NT2/D1 (cell line): ENCODE measurements around the gene BRD4.
A peak's percentile ranks its signal among the peaks of the same experiment; 100 is the strongest.

Experiments
- DNase-seq: peaks from one replicate; pipeline ENCODE4 v3.0.0-alpha.2; 2011; ENCODE audit warnings: low read depth, low spot score
- H3K27me3 ChIP-seq: 2 replicates; pipeline ENCODE4 v1.6.0; 2011; ENCODE audit warnings: mild to moderate bottlenecking; ENCODE audit not compliant: insufficient read length, insufficient read depth
- H3K36me3 ChIP-seq: 2 replicates; pipeline ENCODE4 v1.6.1; 2011; ENCODE audit warnings: mild to moderate bottlenecking, low read length, mixed read lengths; ENCODE audit not compliant: insufficient read depth, insufficient read length
- H3K4me1 ChIP-seq: 2 replicates; pipeline ENCODE4 v1.5.1; 2011; ENCODE audit not compliant: insufficient read depth, insufficient read length
- H3K4me3 ChIP-seq: 2 replicates; pipeline ENCODE4 v1.5.1; 2011; ENCODE audit warnings: low read depth; ENCODE audit not compliant: insufficient read length
- H3K9ac ChIP-seq: 2 replicates; pipeline ENCODE4 v1.6.0; 2011; ENCODE audit warnings: low read depth; ENCODE audit not compliant: insufficient read length
- H3K9me3 ChIP-seq: 2 replicates; pipeline ENCODE4 v1.5.1; 2011; ENCODE audit warnings: mild to moderate bottlenecking, low read length; ENCODE audit not compliant: insufficient read depth
- SUZ12 ChIP-seq: IDR thresholded peaks from 2 replicates; pipeline ENCODE4 v1.6.1; 2011; ENCODE audit not compliant: insufficient read length, insufficient read depth; ENCODE audit errors: extremely low read depth
- YY1 ChIP-seq: IDR thresholded peaks from 2 replicates; pipeline ENCODE4 v1.6.1; 2011; ENCODE audit not compliant: insufficient read length, insufficient read depth
- ZNF274 ChIP-seq: IDR thresholded peaks from 2 replicates; pipeline ENCODE4 v1.6.1; 2011; ENCODE audit warnings: mild to moderate bottlenecking, low read depth, low read length

The BRD4 gene

GRCh38 chr19:15332311-15332996 lies at the start of gene BRD4:
Gene BRD4, minus strand, starts transcription at chr19:15332539. Its CDS starts 59,440 bp downstream, at chr19:15273099.
- DNase-seq: no peak
- peaks cover 14% of the 10 kb centered on the region for H3K36me3 ChIP-seq

DNA sequence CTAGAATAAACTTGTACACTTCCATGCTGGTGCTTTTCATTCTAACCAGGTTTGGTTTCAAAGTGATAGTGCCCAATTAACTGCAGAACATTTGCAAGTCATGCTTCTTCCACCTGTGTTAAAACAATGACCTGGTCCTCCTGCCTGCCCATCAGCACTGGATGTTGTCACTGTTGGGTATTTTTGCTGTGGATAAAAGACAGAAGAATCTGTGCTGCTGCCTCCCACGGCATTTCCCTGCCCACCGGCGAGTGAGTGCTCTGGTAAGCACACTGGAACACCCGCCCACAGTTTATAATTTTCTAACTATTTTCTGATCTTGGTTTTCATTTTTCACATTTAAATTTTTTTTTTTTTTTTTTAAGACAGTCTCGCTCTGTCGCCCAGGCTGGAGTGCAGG lies 49.5 kb upstream of the BRD4 start:
- no peaks in the 10 kb centered on the region for H3K27me3 ChIP-seq
- H3K9me3 ChIP-seq: no peaks in the 10 kb centered on the region
- no peak overlapping the region for H3K9ac ChIP-seq
- TF ChIP-seq ZNF274 (no peak), YY1 (no peak), SUZ12 (no peak)
- H3K4me1 ChIP-seq: peaks cover 5% of the 10 kb centered on the region
- H3K4me3 ChIP-seq: no peak overlapping the region
- peaks cover 21% of the 10 kb centered on the region for H3K36me3 ChIP-seq
- DNase-seq: no peak

More at GRCh38 chr19:15332311-15332996, at the start of gene BRD4:
- Histone ChIP-seq H3K9me3 (no peaks in the 10 kb centered on the region), H3K9ac (peak within 1 kb of the TSS; percentile 97), H3K4me3 (peak within 1 kb of the TSS; percentile 97), H3K27me3 (no peaks in the 10 kb centered on the region), H3K4me1 (peaks cover 3% of the 10 kb centered on the region)
- no peak for TF ChIP-seq YY1
- no peak for TF ChIP-seq SUZ12
- no peak for TF ChIP-seq ZNF274

DNA sequence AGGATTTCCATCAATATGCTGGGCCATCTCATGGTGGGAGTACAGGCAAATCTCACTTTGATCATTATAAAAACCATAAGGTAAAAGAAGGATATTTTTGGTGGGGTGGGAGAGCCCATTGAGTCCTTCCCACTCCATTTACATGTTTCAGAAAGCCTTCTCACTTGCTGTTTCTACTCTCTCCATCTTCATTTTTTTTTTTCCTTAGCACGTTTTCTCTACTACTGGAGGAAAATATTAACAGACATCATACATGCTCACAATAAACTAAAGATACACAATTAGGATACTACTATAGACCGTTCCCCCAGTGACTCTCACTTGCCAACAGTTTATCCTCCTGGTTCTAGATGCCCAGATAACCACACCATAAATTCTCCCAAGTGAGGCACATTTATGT lies 49.1 kb upstream of the BRD4 start:
- TF ChIP-seq SUZ12 (no peak), ZNF274 (no peak), YY1 (no peak)
- H3K9me3 ChIP-seq: no peaks in the 10 kb centered on the region
- H3K36me3 ChIP-seq: peaks cover 21% of the 10 kb centered on the region
- peaks cover 7% of the 10 kb centered on the region for H3K4me1 ChIP-seq
- H3K9ac ChIP-seq: no peak overlapping the region
- no peak overlapping the region for H3K4me3 ChIP-seq
- H3K27me3 ChIP-seq: no peaks in the 10 kb centered on the region
- DNase-seq: no peak

GRCh38 chr19:15379999-15380647 lies 47.8 kb upstream of the BRD4 start:
- TF ChIP-seq YY1: no peak
- no peak for TF ChIP-seq ZNF274
- no peak for TF ChIP-seq SUZ12
- Histone ChIP-seq H3K9ac (peak overlapping the region; percentile 77), H3K9me3 (no peaks in the 10 kb centered on the region), H3K4me3 (peak overlapping the region; percentile 73), H3K4me1 (peaks cover 7% of the 10 kb centered on the region), H3K36me3 (peaks cover 22% of the 10 kb centered on the region), H3K27me3 (no peaks in the 10 kb centered on the region)
- DNase-seq: peak; percentile 70

DNA sequence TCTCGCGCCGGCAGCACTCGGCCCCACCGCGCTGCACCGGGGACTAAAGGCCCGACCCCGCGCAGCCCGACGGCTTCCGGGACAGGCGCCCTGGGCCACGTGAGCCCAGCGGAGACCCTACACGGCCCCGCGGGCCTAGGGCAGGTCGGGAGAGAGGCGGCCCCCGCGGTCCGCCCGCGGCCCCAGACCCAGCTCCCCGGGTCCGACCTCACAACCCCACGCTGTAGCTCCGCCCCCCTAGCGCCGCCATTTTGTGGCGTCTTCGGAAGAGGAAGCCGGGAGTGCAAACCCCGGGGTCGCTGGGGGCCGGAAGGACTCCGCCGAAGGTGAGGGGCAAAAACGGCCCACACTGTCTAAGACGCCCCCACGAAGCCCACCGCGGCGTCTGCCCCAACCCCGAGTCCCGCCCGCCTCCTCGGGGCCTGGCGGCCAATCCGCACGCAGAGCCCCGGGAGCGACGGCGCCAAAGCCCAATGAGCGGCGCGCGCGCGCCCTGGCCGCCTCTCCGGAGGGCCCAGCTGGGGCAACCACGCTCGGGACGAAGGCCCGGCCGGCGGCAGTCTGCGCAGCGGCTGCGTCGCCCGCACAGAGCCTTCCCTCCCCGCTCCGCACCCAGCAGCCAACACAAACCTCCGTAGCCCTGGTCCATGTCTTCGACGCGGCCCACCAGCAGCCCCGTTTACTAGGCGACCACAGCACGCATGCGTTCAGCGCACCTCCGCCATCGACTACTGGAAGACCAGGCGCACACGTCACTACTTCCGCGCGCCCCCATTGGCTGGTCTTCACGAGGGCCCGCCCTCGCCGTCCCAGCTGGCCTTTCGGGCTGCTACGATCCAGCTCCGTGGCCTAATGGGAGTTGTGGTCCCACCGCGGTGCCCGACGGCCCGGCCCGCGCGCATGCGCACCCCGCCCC lies 47.0 kb upstream of the BRD4 start, which contains the start of gene AKAP8:
Gene AKAP8 (minus strand): TSS at position 705 of the 916 bp plus-strand sequence. CDS start 56 bp downstream, at position 649.
- Histone ChIP-seq H3K9ac (peak within 1 kb of the TSS; percentile 100), H3K9me3 (no peaks in the 10 kb centered on the region), H3K27me3 (no peaks in the 10 kb centered on the region), H3K4me1 (peaks cover 7% of the 10 kb centered on the region), H3K36me3 (peaks cover 29% of the 10 kb centered on the region), H3K4me3 (peak within 1 kb of the TSS; percentile 99)
- TF ChIP-seq SUZ12 (no peak), YY1 (peak; percentile 71)
- DNase-seq: peak; percentile 95

DNA sequence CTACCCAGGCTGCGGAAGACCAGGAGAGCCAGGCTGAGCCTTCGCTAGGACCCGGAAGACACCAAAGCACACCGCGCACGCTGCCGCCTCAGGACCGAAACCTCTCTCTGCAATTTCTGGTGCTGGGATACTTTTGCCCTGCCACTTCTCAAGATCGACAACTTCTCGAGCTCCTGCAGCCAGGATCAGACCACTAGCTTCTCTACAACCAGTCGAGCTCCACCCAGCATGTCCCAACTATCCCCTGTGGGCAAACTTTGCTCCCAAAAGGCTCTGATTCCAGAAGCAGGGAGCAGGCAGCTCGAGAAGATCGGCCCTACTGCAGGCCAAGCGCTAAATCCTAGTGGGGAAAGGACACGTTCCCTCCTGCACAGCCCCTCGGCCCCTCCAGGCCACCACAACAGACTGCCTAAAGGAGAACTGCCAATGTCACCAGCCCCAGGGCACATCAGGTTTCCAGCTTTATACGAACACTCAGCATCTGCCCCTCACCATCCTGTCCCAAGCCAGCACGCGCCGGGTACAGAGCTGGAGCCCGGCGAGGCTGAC lies 46.3 kb upstream of the BRD4 start:
- TF ChIP-seq SUZ12 (no peak), ZNF274 (no peak), YY1 (no peak)
- Histone ChIP-seq H3K27me3 (no peaks in the 10 kb centered on the region), H3K4me1 (peaks cover 7% of the 10 kb centered on the region), H3K36me3 (peaks cover 37% of the 10 kb centered on the region), H3K4me3 (peak overlapping the region; percentile 99), H3K9me3 (no peaks in the 10 kb centered on the region), H3K9ac (peak overlapping the region; percentile 100)
- peak; percentile 23 for DNase-seq

- no peaks in the 10 kb centered on the region for H3K9me3 ChIP-seq
- no peak for DNase-seq
- H3K4me1 ChIP-seq: peaks cover 11% of the 10 kb centered on the region
- H3K27me3 ChIP-seq: no peaks in the 10 kb centered on the region
- H3K36me3 ChIP-seq: peaks cover 62% of the 10 kb centered on the region
- TF ChIP-seq SUZ12 (no peak), YY1 (no peak), ZNF274 (no peak)
- H3K4me3 ChIP-seq: no peak overlapping the region
- H3K9ac ChIP-seq: no peak overlapping the region
Observed at GRCh38 chr19:15374796-15375440, 42.6 kb upstream of the BRD4 start.
